ENCODE results near the gene GAGE12H. TPM values are rescaled to one million over a fixed set of nuclear protein-coding genes. Genes with fewer than 3 reads are reported as not detected.
"Not testable (repeated sequence)": the region's sequence is repeated elsewhere in the genome, so short reads cannot be mapped to it uniquely, and the experiment has no call there.

The GAGE12H gene
- not detected for polyA plus RNA-seq

- not testable (repeated sequence) for H3K27me3 Mint-ChIP-seq, H3K9me3 Mint-ChIP-seq, H3K4me3 Mint-ChIP-seq, H3K36me3 Mint-ChIP-seq, H3K27ac Mint-ChIP-seq, H3K4me1 Mint-ChIP-seq
These were observed at the start of gene GAGE12H for GRCh38 chrX:49579649-49580048. Gene GAGE12H (plus strand): TSS chrX:49579949. CDS start chrX:49581104, 1,155 bp downstream.

GRCh38 chrX:49531877-49532276, 47.9 kb upstream of the GAGE12H start, which contains the start of gene GAGE12C:
Gene GAGE12C (plus strand): TSS chrX:49532177. CDS start chrX:49533332, 1,155 bp downstream.
- H3K4me3 Mint-ChIP-seq, H3K9me3 Mint-ChIP-seq, H3K27ac Mint-ChIP-seq, H3K36me3 Mint-ChIP-seq, H3K27me3 Mint-ChIP-seq, H3K4me1 Mint-ChIP-seq: not testable (repeated sequence)

- not testable (repeated sequence) for H3K27me3 Mint-ChIP-seq, H3K27ac Mint-ChIP-seq, H3K36me3 Mint-ChIP-seq, H3K9me3 Mint-ChIP-seq, H3K4me1 Mint-ChIP-seq, H3K4me3 Mint-ChIP-seq
These were observed 38.3 kb upstream of the GAGE12H start, which contains the start of gene GAGE12D for GRCh38 chrX:49541433-49541832. Gene GAGE12D (plus strand): TSS chrX:49541733. CDS start chrX:49542888, 1,155 bp downstream.

DNA sequence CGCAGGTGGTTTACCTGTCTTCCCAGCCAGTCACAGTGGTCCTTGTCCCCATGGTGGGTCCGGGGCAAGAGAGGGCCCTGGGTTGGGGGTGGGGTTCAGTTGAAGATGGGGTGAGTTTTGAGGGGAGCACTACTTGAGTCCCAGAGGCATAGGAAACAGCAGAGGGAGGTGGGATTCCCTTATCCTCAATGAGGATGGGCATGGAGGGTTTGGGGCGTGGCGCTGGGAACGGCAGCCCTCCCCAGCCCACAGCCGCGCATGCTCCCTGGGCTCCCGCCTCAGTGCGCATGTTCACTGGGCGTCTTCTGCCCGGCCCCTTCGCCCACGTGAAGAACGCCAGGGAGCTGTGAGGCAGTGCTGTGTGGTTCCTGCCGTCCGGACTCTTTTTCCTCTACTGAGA, 28.8 kb upstream of the GAGE12H start, which contains the start of gene GAGE12E:
Gene GAGE12E (plus strand): TSS at position 301 of the 400 bp plus-strand sequence. CDS start 1,155 bp downstream, outside the sequence.
- not testable (repeated sequence) for H3K36me3 Mint-ChIP-seq, H3K27ac Mint-ChIP-seq, H3K4me3 Mint-ChIP-seq, H3K4me1 Mint-ChIP-seq, H3K9me3 Mint-ChIP-seq, H3K27me3 Mint-ChIP-seq

DNA sequence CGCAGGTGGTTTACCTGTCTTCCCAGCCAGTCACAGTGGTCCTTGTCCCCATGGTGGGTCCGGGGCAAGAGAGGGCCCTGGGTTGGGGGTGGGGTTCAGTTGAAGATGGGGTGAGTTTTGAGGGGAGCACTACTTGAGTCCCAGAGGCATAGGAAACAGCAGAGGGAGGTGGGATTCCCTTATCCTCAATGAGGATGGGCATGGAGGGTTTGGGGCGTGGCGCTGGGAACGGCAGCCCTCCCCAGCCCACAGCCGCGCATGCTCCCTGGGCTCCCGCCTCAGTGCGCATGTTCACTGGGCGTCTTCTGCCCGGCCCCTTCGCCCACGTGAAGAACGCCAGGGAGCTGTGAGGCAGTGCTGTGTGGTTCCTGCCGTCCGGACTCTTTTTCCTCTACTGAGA, 19.2 kb upstream of the GAGE12H start, which contains the start of gene GAGE12F:
Gene GAGE12F (plus strand): TSS at position 301 of the 400 bp plus-strand sequence. CDS start 1,155 bp downstream, outside the sequence.
- not testable (repeated sequence) for H3K27ac Mint-ChIP-seq, H3K36me3 Mint-ChIP-seq, H3K9me3 Mint-ChIP-seq, H3K4me3 Mint-ChIP-seq, H3K4me1 Mint-ChIP-seq, H3K27me3 Mint-ChIP-seq

DNA sequence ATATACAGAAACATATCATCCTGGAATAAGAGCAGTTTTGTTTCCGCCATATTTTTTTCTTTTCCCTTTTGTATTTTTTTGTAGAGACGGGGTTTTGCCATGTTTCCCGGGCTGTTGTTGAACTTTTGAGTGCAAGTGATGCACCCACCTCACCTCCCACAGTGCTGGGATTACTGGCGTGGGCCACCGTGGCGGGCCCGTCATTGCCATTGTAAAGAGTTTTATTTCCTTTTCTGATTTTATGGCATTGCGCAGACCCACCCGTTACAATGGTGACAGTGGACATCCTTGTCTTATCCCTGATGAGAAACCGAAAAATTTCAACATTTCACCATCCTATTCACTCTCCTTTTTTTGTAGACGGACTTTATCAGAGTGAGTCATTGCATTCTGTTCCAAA, 11.0 kb upstream of the GAGE12H start:
- H3K9me3 Mint-ChIP-seq, H3K36me3 Mint-ChIP-seq, H3K4me3 Mint-ChIP-seq, H3K27me3 Mint-ChIP-seq, H3K4me1 Mint-ChIP-seq, H3K27ac Mint-ChIP-seq: not testable (repeated sequence)

- not testable (repeated sequence) for H3K9me3 Mint-ChIP-seq, H3K4me3 Mint-ChIP-seq, H3K4me1 Mint-ChIP-seq, H3K27me3 Mint-ChIP-seq, H3K36me3 Mint-ChIP-seq, H3K27ac Mint-ChIP-seq
These were observed 10.6 kb upstream of the GAGE12H start for GRCh38 chrX:49569152-49569551.

DNA sequence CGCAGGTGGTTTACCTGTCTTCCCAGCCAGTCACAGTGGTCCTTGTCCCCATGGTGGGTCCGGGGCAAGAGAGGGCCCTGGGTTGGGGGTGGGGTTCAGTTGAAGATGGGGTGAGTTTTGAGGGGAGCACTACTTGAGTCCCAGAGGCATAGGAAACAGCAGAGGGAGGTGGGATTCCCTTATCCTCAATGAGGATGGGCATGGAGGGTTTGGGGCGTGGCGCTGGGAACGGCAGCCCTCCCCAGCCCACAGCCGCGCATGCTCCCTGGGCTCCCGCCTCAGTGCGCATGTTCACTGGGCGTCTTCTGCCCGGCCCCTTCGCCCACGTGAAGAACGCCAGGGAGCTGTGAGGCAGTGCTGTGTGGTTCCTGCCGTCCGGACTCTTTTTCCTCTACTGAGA, 9.6 kb upstream of the GAGE12H start, which contains the start of gene GAGE12G:
Gene GAGE12G (plus strand): TSS at position 301 of the 400 bp plus-strand sequence. CDS start 1,155 bp downstream, outside the sequence.
- not testable (repeated sequence) for H3K27me3 Mint-ChIP-seq, H3K36me3 Mint-ChIP-seq, H3K9me3 Mint-ChIP-seq, H3K4me1 Mint-ChIP-seq, H3K4me3 Mint-ChIP-seq, H3K27ac Mint-ChIP-seq

GRCh38 chrX:49589196-49589595, 9.4 kb downstream of the GAGE12H start, which contains the start of gene GAGE2A:
Gene GAGE2A (plus strand): TSS chrX:49589496. CDS start chrX:49590651, 1,155 bp downstream.
- not testable (repeated sequence) for H3K4me3 Mint-ChIP-seq

DNA sequence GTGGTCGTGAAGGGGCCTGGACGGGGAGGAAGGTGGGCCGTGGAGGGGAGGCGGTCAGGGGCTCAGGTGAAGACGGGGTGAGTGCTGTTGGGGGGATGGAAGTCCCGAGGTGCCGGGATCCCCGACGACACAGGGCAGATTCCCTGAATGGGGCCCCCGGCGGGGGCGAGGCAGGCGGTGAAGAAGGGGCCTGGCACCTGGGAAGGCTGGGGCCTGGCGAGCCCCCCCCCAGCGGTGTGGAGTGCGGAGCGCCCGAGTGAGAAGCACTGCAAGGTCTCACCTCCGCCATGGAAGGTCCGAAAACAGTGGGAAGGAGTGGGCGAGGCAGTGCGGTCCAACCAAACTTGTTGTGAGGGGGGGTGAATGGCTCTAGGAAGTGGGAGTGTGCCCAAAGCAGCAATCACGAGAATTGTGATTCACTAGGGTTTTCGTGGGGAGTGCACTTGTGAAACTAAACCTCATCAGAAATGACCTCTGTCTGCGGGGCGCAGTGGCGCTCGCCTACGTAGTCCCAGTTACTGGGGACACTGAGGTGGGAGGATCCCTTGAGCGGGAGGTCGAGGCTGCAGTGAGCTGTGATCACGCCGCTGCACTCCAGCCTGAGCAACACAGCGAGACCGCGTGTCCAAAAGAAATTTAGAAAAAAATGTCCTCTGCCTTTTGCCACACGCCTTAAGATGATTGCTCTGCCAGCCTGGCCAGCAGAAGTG, 10.2 kb downstream of the GAGE12H start:
- not testable (repeated sequence) for H3K9me3 Mint-ChIP-seq, H3K27ac Mint-ChIP-seq, H3K4me1 Mint-ChIP-seq, H3K36me3 Mint-ChIP-seq, H3K27me3 Mint-ChIP-seq, H3K4me3 Mint-ChIP-seq

More at GRCh38 chrX:49589196-49589595, 9.4 kb downstream of the GAGE12H start, which contains the start of gene GAGE2A:
- H3K27me3 Mint-ChIP-seq, H3K9me3 Mint-ChIP-seq, H3K4me1 Mint-ChIP-seq, H3K27ac Mint-ChIP-seq, H3K36me3 Mint-ChIP-seq: not testable (repeated sequence)

DNA sequence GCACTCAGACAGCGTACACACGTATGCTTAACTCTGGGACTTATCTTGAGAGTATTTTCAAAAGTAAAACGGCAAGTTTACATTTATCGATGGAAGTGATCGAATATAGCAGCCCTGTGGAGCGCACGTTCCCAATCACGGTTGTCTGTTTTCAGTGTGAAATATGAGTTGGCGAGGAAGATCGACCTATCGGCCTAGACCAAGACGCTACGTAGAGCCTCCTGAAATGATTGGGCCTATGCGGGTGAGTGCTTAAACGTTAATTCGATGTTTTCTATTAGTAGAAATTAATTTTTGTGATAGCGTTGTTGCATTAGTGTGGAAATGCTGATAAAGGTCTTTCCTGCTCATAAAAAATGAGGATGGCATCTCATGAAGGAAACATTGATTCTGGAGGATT, 10.7 kb downstream of the GAGE12H start:
- not testable (repeated sequence) for H3K27me3 Mint-ChIP-seq, H3K27ac Mint-ChIP-seq, H3K4me3 Mint-ChIP-seq, H3K9me3 Mint-ChIP-seq, H3K4me1 Mint-ChIP-seq, H3K36me3 Mint-ChIP-seq

- H3K4me1 Mint-ChIP-seq, H3K9me3 Mint-ChIP-seq, H3K27ac Mint-ChIP-seq, H3K36me3 Mint-ChIP-seq, H3K4me3 Mint-ChIP-seq, H3K27me3 Mint-ChIP-seq: not testable (repeated sequence)
These were observed 19.0 kb downstream of the GAGE12H start, which contains the start of gene GAGE1 for GRCh38 chrX:49598720-49599119. Gene GAGE1 (plus strand): TSS chrX:49599020. CDS start chrX:49600175, 1,155 bp downstream.

- H3K9me3 Mint-ChIP-seq = peaks cover 0 to 3% (median 0%) of the 10 kb centered on the region in 3 donors
- H3K27ac Mint-ChIP-seq = peak overlapping the region in 1 of 3 donors; percentile 88
- H3K36me3 Mint-ChIP-seq = no peaks in the 10 kb centered on the region
- peaks cover 3% of the 10 kb centered on the region for H3K27me3 Mint-ChIP-seq
- H3K4me1 Mint-ChIP-seq = no peaks in the 10 kb centered on the region
- H3K4me3 Mint-ChIP-seq = no peak overlapping the region
These were observed 31.1 kb downstream of the GAGE12H start for GRCh38 chrX:49610718-49611310.

GRCh38 chrX:49618574-49618973, 38.8 kb downstream of the GAGE12H start:
- Mint-ChIP-seq H3K4me1 (no peaks in the 10 kb centered on the region), H3K27me3 (no peaks in the 10 kb centered on the region), H3K27ac (peak overlapping the region in 1 of 3 donors; percentile 6), H3K36me3 (peaks cover 1% of the 10 kb centered on the region), H3K4me3 (no peak overlapping the region), H3K9me3 (peaks cover 0 to 4% (median 0%) of the 10 kb centered on the region in 3 donors)

DNA sequence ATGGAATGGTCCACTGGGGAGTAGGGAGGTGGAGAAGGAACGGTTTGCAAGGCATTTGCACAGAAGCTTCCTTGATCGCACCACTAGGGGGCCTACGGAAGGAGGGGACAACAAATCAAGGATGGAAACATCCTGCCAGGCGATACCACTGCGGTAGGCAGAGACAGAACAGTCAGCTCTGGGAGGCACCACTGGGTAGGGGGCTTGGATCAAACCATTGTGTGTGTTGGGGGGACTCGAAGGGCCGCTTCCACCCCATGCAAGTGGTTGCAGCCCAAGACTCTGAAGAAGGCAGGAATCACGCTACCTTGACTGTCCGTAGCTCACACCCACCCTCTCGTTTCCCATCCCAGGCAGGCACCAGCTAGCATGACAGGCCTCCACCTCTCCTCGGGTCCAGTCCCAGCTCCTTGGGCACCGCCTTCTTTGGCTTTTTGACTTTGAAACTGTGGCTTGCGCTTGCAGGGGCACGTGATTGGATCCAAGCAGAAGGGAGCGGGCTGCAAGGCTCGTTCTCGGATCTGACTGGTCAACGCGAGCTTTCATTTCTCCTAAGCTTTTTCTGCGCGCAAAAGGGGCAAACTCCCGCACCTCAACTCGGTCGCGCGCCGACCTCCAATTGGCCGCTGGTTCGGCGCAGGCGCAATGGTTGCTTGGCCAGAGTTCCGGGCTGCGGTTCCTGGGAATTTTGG, 47.5 kb downstream of the GAGE12H start:
- no peaks in the 10 kb centered on the region for H3K36me3 Mint-ChIP-seq
- H3K4me3 Mint-ChIP-seq = peak overlapping the region in 2 of 4 donors; percentile 30 to 77
- no peaks in the 10 kb centered on the region for H3K4me1 Mint-ChIP-seq
- H3K27ac Mint-ChIP-seq = no peak overlapping the region
- H3K9me3 Mint-ChIP-seq = peaks cover 0 to 8% (median 0%) of the 10 kb centered on the region in 3 donors
- peaks cover 1% of the 10 kb centered on the region for H3K27me3 Mint-ChIP-seq

Data from IgD-negative memory B cell (primary cell).